Coronary artery (tissue), 2 donors: ENCODE data around the gene PROCA1.

Source experiments
- DNase-seq: peaks from one replicate; pipeline ENCODE4 v3.0.0-alpha.2; 2017; ENCODE audit warnings: low spot score
- H3K27ac ChIP-seq, 2 donors: fragments of 200-600 bp; sonication (generic); one replicate each; pipeline ENCODE4 v1.5.1; 2016 to 2019
- H3K4me3 ChIP-seq: fragments of 200-600 bp; sonication (generic); 2 replicates; pipeline ENCODE4 v1.5.1; 2016; ENCODE audit warnings: mild to moderate bottlenecking, moderate library complexity
- CTCF ChIP-seq: fragments of 200-600 bp; sonication (generic); IDR thresholded peaks from one replicate; pipeline ENCODE4 v1.5.1; 2019; ENCODE audit warnings: antibody characterized with exemption

Gene PROCA1

GRCh38 chr17:28747051-28747691 is 35.5 kb upstream of the PROCA1 start:
- Histone ChIP-seq H3K27ac (peak overlapping the region; percentile 15 to 90), H3K4me3 (no peak overlapping the region)
- TF ChIP-seq CTCF = no peak
- DNase-seq = no peak

GRCh38 chr17:28746611-28747050 is 34.9 kb upstream of the PROCA1 start:
- no peak for TF ChIP-seq CTCF
- Histone ChIP-seq H3K4me3 (no peak overlapping the region), H3K27ac (peak overlapping the region; percentile 15 to 90)
- DNase-seq = no peak

GRCh38 chr17:28745786-28746411 is 34.2 kb upstream of the PROCA1 start:
- H3K27ac ChIP-seq = peak overlapping the region; percentile 85 to 90
- TF ChIP-seq CTCF = no peak
- H3K4me3 ChIP-seq = peak overlapping the region; percentile 73
- no peak for DNase-seq

GRCh38 chr17:28744972-28745785 is 33.5 kb upstream of the PROCA1 start:
- no peak for DNase-seq
- Histone ChIP-seq H3K4me3 (peak overlapping the region; percentile 73), H3K27ac (peak overlapping the region; percentile 85 to 90)
- no peak for TF ChIP-seq CTCF

- TF ChIP-seq CTCF = no peak
- no peak for DNase-seq
- peak overlapping the region; percentile 85 to 90 for H3K27ac ChIP-seq
- H3K4me3 ChIP-seq = peak overlapping the region; percentile 73
Observed at GRCh38 chr17:28744104-28744971, 32.6 kb upstream of the PROCA1 start.

- DNase-seq = no peak
- peak within 1 kb of the TSS; percentile 85 to 90 for H3K27ac ChIP-seq
- no peak for TF ChIP-seq CTCF
- H3K4me3 ChIP-seq = peak within 1 kb of the TSS; percentile 73
Observed at GRCh38 chr17:28743243-28744103, 31.8 kb upstream of the PROCA1 start, which contains the start of gene TRAF4. TRAF4 (plus strand) TSS chr17:28744011; CDS start chr17:28744113, 102 bp downstream.
